Measurements from ENCODE around the gene DCLRE1B. TPM values are rescaled to one million over a fixed set of nuclear protein-coding genes. Genes with fewer than 3 reads are reported as not detected.

The DCLRE1B gene
- total and polyA plus RNA-seq, 2 donors (not counting 1 experiment from before 2014, with no cell fraction given), result 1.0 to 4.8 TPM

DNA sequence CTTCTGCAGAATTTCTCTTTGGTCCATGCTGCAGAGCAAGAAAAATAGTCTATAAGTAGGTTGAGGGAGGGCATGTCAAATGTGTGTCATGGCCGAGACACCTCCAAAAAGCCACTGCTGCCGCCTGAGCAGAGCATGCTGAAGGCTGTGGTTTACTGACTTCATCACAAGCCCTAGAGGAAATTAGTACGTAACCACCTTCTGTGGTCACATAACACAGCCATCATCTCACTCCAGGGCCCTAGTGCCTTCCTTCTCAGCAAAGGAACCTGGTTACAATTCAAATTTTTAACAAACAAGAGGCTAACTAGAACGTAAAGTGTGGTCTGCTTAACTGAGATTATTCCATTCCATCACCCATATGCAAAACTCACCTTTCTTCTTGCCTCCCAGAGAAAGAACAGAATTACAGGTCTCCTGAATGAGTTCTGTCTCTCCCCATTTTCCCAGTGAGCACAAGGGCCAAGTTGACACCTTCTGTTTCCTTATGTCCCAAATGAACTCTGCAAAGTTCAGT, 33.5 kb upstream of the DCLRE1B start, which contains the start of gene PTPN22:
Gene PTPN22, minus strand, starts transcription at position 116 of the 517 bp plus-strand sequence.
- H3K9me3 ChIP-seq (ENCODE audit: control extremely low read depth in 1 of 3, control insufficient read depth in 2 of 3, insufficient read depth in 1 of 3, low read length in 2 of 3), result no peaks in the 10 kb centered on the region
- 3% methylated on average over 3 of the region's 4 CpGs for WGBS (ENCODE audit: insufficient coverage)
- no peaks in the 10 kb centered on the region for H3K9me3 Mint-ChIP-seq (ENCODE audit: insufficient read depth)
- TF ChIP-seq, protein P1, sequence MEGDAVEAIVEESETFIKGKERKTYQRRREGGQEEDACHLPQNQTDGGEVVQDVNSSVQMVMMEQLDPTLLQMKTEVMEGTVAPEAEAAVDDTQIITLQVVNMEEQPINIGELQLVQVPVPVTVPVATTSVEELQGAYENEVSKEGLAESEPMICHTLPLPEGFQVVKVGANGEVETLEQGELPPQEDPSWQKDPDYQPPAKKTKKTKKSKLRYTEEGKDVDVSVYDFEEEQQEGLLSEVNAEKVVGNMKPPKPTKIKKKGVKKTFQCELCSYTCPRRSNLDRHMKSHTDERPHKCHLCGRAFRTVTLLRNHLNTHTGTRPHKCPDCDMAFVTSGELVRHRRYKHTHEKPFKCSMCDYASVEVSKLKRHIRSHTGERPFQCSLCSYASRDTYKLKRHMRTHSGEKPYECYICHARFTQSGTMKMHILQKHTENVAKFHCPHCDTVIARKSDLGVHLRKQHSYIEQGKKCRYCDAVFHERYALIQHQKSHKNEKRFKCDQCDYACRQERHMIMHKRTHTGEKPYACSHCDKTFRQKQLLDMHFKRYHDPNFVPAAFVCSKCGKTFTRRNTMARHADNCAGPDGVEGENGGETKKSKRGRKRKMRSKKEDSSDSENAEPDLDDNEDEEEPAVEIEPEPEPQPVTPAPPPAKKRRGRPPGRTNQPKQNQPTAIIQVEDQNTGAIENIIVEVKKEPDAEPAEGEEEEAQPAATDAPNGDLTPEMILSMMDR (IDR thresholded peaks at IDR 0.05), result no peak
- TF ChIP-seq EZH2 (IDR thresholded peaks at IDR 0.05; ENCODE audit: borderline replicate concordance, insufficient read depth, low read depth, low read length, poor library complexity, severe bottlenecking), result no peak
- no peaks in the 10 kb centered on the region for H3K36me3 ChIP-seq (replicated peaks in 1 of 2; ENCODE audit: control extremely low read depth in 1 of 2, control insufficient read depth in 1 of 2, extremely low read depth in 1 of 2, insufficient read depth in 2 of 2, low read length in 1 of 2)
- H3K9ac ChIP-seq (ENCODE audit: low read length), result peak within 1 kb of the TSS; percentile 70
- no peaks in the 10 kb centered on the region for H3K27me3 ChIP-seq (replicated peaks in 1 of 4; ENCODE audit: control extremely low read depth in 1 of 4, control insufficient read depth in 3 of 4, insufficient read depth in 4 of 4, low read length in 3 of 4)
- peaks cover 50 to 52% of the 10 kb centered on the region in 2 donors for H3K4me1 ChIP-seq (ENCODE audit: control insufficient read depth in 2 of 2, insufficient read depth in 2 of 2, low read length in 2 of 2)
- peak within 1 kb of the TSS; percentile 75 for H3K4me2 ChIP-seq (replicated peaks; ENCODE audit: low read depth, low read length, poor library complexity, severe bottlenecking)
- H3K4me1 Mint-ChIP-seq, result peaks cover 67% of the 10 kb centered on the region
- ATAC-seq (ENCODE audit: low read depth), result peak; percentile 93
- H3K27ac ChIP-seq (ENCODE audit: low read length in 2 of 2), result peak within 1 kb of the TSS; percentile 84 to 91
- intact Hi-C loops (cut with micrococcal nuclease), result loop anchor here (1.0 kb wide), 5 partner anchors 12 to 59 kb away; partner anchors contain the start of genes DCLRE1B, HIPK1 and RSBN1
- CTCF ChIA-PET, result interaction anchor here (1.0 to 1.3 kb wide), 2 partner anchors 12 to 36 kb away, joined by 3 to 9 read pairs; no protein-coding TSS in a partner anchor
- POLR2A ChIA-PET, result no interaction called here
- H4K20me1 ChIP-seq (ENCODE audit: control insufficient read depth, insufficient read depth, low read length, poor library complexity, severe bottlenecking), result no peaks in the 10 kb centered on the region
- H3K27me3 Mint-ChIP-seq, result no peaks in the 10 kb centered on the region
- H2AFZ ChIP-seq (ENCODE audit: insufficient read depth, low read depth, low read length, poor library complexity, severe bottlenecking), result peak within 1 kb of the TSS; percentile 54
- H3K27ac Mint-ChIP-seq, result peak within 1 kb of the TSS; percentile 96
- H3K4me3 Mint-ChIP-seq, result peak within 1 kb of the TSS; percentile 92
- H3K79me2 ChIP-seq (ENCODE audit: control insufficient read depth, insufficient read depth, low read length), result peaks cover 46% of the 10 kb centered on the region
- H3K4me3 ChIP-seq (ENCODE audit: control extremely low read depth in 1 of 5, extremely low read depth in 1 of 5, insufficient read depth in 1 of 5, low read depth in 2 of 5, low read length in 4 of 5), result peak within 1 kb of the TSS; percentile 52 to 72 (median 66)
- DNase-seq, result peak; percentile 88

- peak overlapping the region; percentile 92 for H3K4me3 Mint-ChIP-seq
- ATAC-seq (ENCODE audit: low read depth) (peak; percentile 11), DNase-seq (peak; percentile 44)
- TF ChIP-seq EZH2 (IDR thresholded peaks at IDR 0.05; ENCODE audit: borderline replicate concordance, insufficient read depth, low read depth, low read length, poor library complexity, severe bottlenecking), result no peak
- TF ChIP-seq, protein P1 (IDR thresholded peaks at IDR 0.05), result no peak
- peaks cover 63% of the 10 kb centered on the region for H3K4me1 Mint-ChIP-seq
- peaks cover 39% of the 10 kb centered on the region for H3K79me2 ChIP-seq (ENCODE audit: control insufficient read depth, insufficient read depth, low read length)
- peak overlapping the region in 2 of 5 experiments; percentile 11 to 70 for H3K4me3 ChIP-seq (ENCODE audit: control extremely low read depth in 1 of 5, extremely low read depth in 1 of 5, insufficient read depth in 1 of 5, low read depth in 2 of 5, low read length in 4 of 5)
- no peaks in the 10 kb centered on the region for H4K20me1 ChIP-seq (ENCODE audit: control insufficient read depth, insufficient read depth, low read length, poor library complexity, severe bottlenecking)
- no peaks in the 10 kb centered on the region for H3K27me3 Mint-ChIP-seq
- no peaks in the 10 kb centered on the region for H3K27me3 ChIP-seq (replicated peaks in 1 of 4; ENCODE audit: control extremely low read depth in 1 of 4, control insufficient read depth in 3 of 4, insufficient read depth in 4 of 4, low read length in 3 of 4)
- peak overlapping the region; percentile 70 for H3K9ac ChIP-seq (ENCODE audit: low read length)
- intact Hi-C loops (cut with micrococcal nuclease), result no loop called here
- no peaks in the 10 kb centered on the region for H3K9me3 Mint-ChIP-seq (ENCODE audit: insufficient read depth)
- POLR2A ChIA-PET, result no interaction called here
- peak overlapping the region; percentile 54 for H2AFZ ChIP-seq (ENCODE audit: insufficient read depth, low read depth, low read length, poor library complexity, severe bottlenecking)
- H3K9me3 ChIP-seq (ENCODE audit: control extremely low read depth in 1 of 3, control insufficient read depth in 2 of 3, insufficient read depth in 1 of 3, low read length in 2 of 3), result no peaks in the 10 kb centered on the region
- H3K27ac ChIP-seq (ENCODE audit: low read length in 2 of 2), result peak overlapping the region; percentile 84 to 91
- no peaks in the 10 kb centered on the region for H3K36me3 ChIP-seq (replicated peaks in 1 of 2; ENCODE audit: control extremely low read depth in 1 of 2, control insufficient read depth in 1 of 2, extremely low read depth in 1 of 2, insufficient read depth in 2 of 2, low read length in 1 of 2)
- peak overlapping the region; percentile 96 for H3K27ac Mint-ChIP-seq
- H3K4me1 ChIP-seq (ENCODE audit: control insufficient read depth in 2 of 2, insufficient read depth in 2 of 2, low read length in 2 of 2), result peaks cover 50 to 52% of the 10 kb centered on the region in 2 donors
- CTCF ChIA-PET, result interaction anchor here (1.0 to 1.3 kb wide), 3 partner anchors 13 to 37 kb away, joined by 3 to 9 read pairs (median 3); no protein-coding TSS in a partner anchor
- H3K4me2 ChIP-seq (replicated peaks; ENCODE audit: low read depth, low read length, poor library complexity, severe bottlenecking), result peak overlapping the region; percentile 75
These were observed 32.7 kb upstream of the DCLRE1B start for GRCh38 chr1:113872219-113872935.

Measured in B cell (primary cell).